OCI-LY1 (cell line): Measurements from ENCODE around the gene HLCS.

ENCODE experiments used
- H2AFZ ChIP-seq: fragments of 200-600 bp; sonication (generic), shearing (Covaris generic); 2 replicates; pipeline ENCODE4 v1.6.0; 2014; ENCODE audit warnings: antibody characterized with exemption, mild to moderate bottlenecking, low read length
- H3F3A ChIP-seq: fragments of 200-600 bp; sonication (generic), shearing (Covaris generic); 2 replicates; pipeline ENCODE4 v1.6.0; 2014; ENCODE audit warnings: mild to moderate bottlenecking, antibody characterized with exemption, low read length, moderate library complexity; ENCODE audit not compliant: insufficient read depth
- H3K27ac ChIP-seq: fragments of 200-600 bp; sonication (generic); 2 replicates; pipeline ENCODE4 v1.5.1; 2014; ENCODE audit warnings: low read length, mixed run types, mild to moderate bottlenecking, low read depth; ENCODE audit not compliant: poor library complexity, severe bottlenecking
- H3K27me3 ChIP-seq: fragments of 200-600 bp; sonication (generic); 2 replicates; pipeline ENCODE4 v1.6.0; 2014; ENCODE audit warnings: antibody characterized with exemption, mild to moderate bottlenecking, low read length, moderate library complexity; ENCODE audit not compliant: insufficient read depth
- H3K36me3 ChIP-seq: fragments of 200-600 bp; sonication (generic); 2 replicates; pipeline ENCODE4 v1.6.1; 2014; ENCODE audit warnings: mild to moderate bottlenecking, antibody characterized with exemption, low read length, moderate library complexity, mixed read lengths; ENCODE audit not compliant: insufficient read depth
- H3K4me1 ChIP-seq: fragments of 200-600 bp; sonication (generic); 2 replicates; pipeline ENCODE4 v1.5.1; 2014; ENCODE audit warnings: mild to moderate bottlenecking, low read length, moderate library complexity; ENCODE audit not compliant: insufficient read depth, severe bottlenecking
- H3K4me2 ChIP-seq: fragments of 200-600 bp; sonication (generic), shearing (Covaris generic); 2 replicates; pipeline ENCODE4 v1.6.1; 2014; ENCODE audit warnings: low read length
- H3K4me3 ChIP-seq: fragments of 200-600 bp; sonication (generic); 2 replicates; pipeline ENCODE4 v1.5.1; 2014; ENCODE audit warnings: low read length, low read depth, mild to moderate bottlenecking, mixed read lengths; ENCODE audit not compliant: poor library complexity, severe bottlenecking
- H3K79me2 ChIP-seq: fragments of 200-600 bp; shearing (Covaris generic); 2 replicates; pipeline ENCODE4 v1.6.1; 2016; ENCODE audit warnings: mixed run types, low read length, mixed read lengths; ENCODE audit not compliant: insufficient read depth
- H3K9ac ChIP-seq: fragments of 200-600 bp; sonication (generic), shearing (Covaris generic); 2 replicates; pipeline ENCODE4 v1.6.1; 2014; ENCODE audit warnings: mild to moderate bottlenecking, low read length, mixed read lengths
- H3K9me2 ChIP-seq: fragments of 200-600 bp; sonication (generic), shearing (Covaris generic); 2 replicates; pipeline ENCODE4 v1.6.1; 2014; ENCODE audit warnings: low read depth, mild to moderate bottlenecking, low read length, mixed read lengths
- H3K9me3 ChIP-seq: fragments of 200-600 bp; shearing (Covaris generic); 2 replicates; pipeline ENCODE4 v1.6.1; 2014; ENCODE audit warnings: low read length, mixed read lengths
- H4K20me1 ChIP-seq: fragments of 200-600 bp; sonication (generic), shearing (Covaris generic); 2 replicates; pipeline ENCODE4 v1.6.0; 2016; ENCODE audit warnings: mild to moderate bottlenecking, low read length; ENCODE audit not compliant: insufficient read depth
- CTCF ChIP-seq: fragments of 200-600 bp; sonication (generic), shearing (Covaris generic); IDR thresholded peaks from 2 replicates; pipeline ENCODE4 v1.5.1; 2017; ENCODE audit warnings: mild to moderate bottlenecking, antibody characterized with exemption, low read length, moderate library complexity, mixed read lengths
- EZH2 ChIP-seq: fragments of 200-600 bp; sonication (generic), shearing (Covaris generic); IDR thresholded peaks from 2 replicates; pipeline ENCODE4 v1.8.0; 2017; ENCODE audit warnings: borderline replicate concordance, mixed run types, mild to moderate bottlenecking, antibody characterized with exemption, low read length, moderate library complexity, mixed read lengths

Gene HLCS

GRCh38 chr21:36915014-36915695, 51.3 kb downstream of the HLCS start:
- H3K9me2 ChIP-seq, result no peaks in the 10 kb centered on the region
- no peaks in the 10 kb centered on the region for H3K4me1 ChIP-seq
- no peaks in the 10 kb centered on the region for H3K27me3 ChIP-seq
- TF ChIP-seq CTCF (no peak), EZH2 (no peak)
- H3K4me2 ChIP-seq, result no peak overlapping the region
- no peaks in the 10 kb centered on the region for H3F3A ChIP-seq
- no peaks in the 10 kb centered on the region for H3K9me3 ChIP-seq
- no peak overlapping the region for H2AFZ ChIP-seq
- no peak overlapping the region for H3K27ac ChIP-seq
- H3K79me2 ChIP-seq, result no peaks in the 10 kb centered on the region
- H3K36me3 ChIP-seq, result no peaks in the 10 kb centered on the region
- no peak overlapping the region for H3K4me3 ChIP-seq
- no peak overlapping the region for H3K9ac ChIP-seq
- H4K20me1 ChIP-seq, result no peaks in the 10 kb centered on the region

DNA sequence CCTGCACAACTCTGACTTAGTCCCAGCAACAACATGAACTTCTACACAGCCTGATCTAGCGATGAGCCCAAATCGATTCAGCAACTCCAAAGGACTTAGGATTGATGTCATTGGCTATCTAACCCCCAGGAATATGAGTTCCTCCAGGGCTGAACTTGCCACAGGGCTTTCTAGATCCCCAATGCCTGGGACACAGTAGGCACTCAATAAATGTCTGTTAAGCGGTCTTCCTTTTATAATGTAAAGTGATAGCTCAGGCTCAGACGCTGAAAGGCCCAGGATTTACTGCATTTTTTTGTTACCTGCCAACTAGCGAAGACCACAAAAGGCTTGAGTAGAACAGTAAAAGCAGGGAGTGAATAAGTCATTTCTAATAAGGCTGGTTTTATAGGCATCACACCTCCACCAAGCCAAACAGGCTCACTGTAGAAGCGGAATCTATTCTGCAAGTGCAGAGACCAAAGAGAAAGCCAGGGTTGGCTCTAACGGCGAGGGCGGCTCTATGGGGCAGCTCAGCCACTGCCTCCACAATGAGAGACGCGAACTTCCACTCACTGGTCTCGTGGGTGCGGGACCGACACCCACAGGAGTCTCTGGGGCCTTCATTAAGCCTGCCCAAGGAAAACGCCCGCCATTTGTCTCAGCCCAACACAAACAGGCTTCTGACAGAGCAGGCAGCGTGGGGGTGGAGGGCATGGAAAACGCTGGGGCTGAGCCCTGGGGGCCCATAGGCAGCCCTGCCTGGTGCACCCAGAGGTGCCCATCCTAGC, 52.0 kb downstream of the HLCS start:
- no peak overlapping the region for H3K4me3 ChIP-seq
- no peak overlapping the region for H2AFZ ChIP-seq
- H3K27me3 ChIP-seq, result no peaks in the 10 kb centered on the region
- H3K4me1 ChIP-seq, result no peaks in the 10 kb centered on the region
- no peaks in the 10 kb centered on the region for H3F3A ChIP-seq
- H3K9ac ChIP-seq, result no peak overlapping the region
- no peaks in the 10 kb centered on the region for H3K9me3 ChIP-seq
- no peak overlapping the region for H3K4me2 ChIP-seq
- TF ChIP-seq EZH2 (no peak), CTCF (no peak)
- no peak overlapping the region for H3K27ac ChIP-seq
- no peaks in the 10 kb centered on the region for H3K79me2 ChIP-seq
- H3K9me2 ChIP-seq, result no peaks in the 10 kb centered on the region
- H3K36me3 ChIP-seq, result no peaks in the 10 kb centered on the region
- no peaks in the 10 kb centered on the region for H4K20me1 ChIP-seq

DNA sequence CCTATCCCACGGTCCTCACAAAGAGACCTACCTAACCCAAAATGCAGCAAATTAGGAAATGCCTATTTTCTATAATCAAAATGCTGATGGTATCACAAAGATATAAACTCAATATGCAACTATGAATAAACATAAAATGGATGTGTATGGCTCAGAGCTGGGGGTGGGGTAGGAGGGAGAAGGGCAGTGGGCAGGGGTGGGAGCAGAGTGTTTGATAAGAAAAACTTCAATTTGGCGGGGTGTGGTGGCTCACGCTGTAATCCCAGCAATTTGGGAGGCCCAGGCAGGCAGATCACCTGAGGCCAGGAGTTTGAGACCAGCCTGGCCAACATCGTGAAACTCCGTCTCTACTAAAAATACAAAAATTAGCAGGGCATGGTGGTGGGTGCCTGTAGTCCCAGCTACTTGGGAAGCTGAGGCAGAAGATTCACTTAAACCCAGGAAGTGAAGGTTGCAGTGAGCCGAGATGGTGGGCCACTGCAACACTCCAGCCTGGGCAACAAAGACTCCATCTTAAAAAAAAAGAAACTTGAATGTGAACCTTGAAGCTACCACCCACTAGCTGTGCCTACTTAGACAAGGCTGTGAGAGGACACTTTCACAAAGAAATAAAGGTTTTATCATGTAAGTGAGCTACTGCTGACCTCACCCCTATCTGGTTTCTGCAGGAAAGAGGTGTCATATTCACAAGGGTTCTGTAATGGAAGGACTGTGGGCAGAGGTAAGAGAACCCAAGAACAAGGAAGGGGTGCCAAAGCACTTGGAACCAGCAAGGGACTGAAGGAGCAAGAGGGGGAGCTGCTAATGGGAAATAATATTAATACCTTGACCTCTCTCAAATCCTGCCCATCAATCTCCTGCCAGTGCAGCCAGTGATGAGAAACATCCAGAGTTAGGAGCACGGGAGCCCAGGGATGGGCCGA, 53.0 kb downstream of the HLCS start:
- Histone ChIP-seq H3K36me3 (no peaks in the 10 kb centered on the region), H3K9ac (no peak overlapping the region), H3K79me2 (no peaks in the 10 kb centered on the region), H3K27ac (no peak overlapping the region), H3K9me2 (no peaks in the 10 kb centered on the region), H4K20me1 (no peaks in the 10 kb centered on the region), H3K4me3 (no peak overlapping the region), H3K4me2 (no peak overlapping the region), H3F3A (no peaks in the 10 kb centered on the region), H3K9me3 (no peaks in the 10 kb centered on the region), H3K4me1 (no peaks in the 10 kb centered on the region), H3K27me3 (no peaks in the 10 kb centered on the region), H2AFZ (no peak overlapping the region)
- TF ChIP-seq EZH2, result no peak
- no peak for TF ChIP-seq CTCF
